ENCODE results near the gene NOC4L.

- no peak for TF ChIP-seq SP1 (IDR thresholded peaks at IDR 0.05)
- TF ChIP-seq ZNF384 (IDR thresholded peaks at IDR 0.05) = no peak
- no peak for TF ChIP-seq ARNT (IDR thresholded peaks at IDR 0.05)
- TF ChIP-seq LEF1 (IDR thresholded peaks at IDR 0.05; ENCODE audit: borderline replicate concordance) = no peak
- TF ChIP-seq SUZ12 (IDR thresholded peaks at IDR 0.05) = no peak
- TF ChIP-seq TARDBP (IDR thresholded peaks at IDR 0.05) = no peak
- no peak for TF ChIP-seq FOXK2 (IDR thresholded peaks at IDR 0.05)
- no peak for TF ChIP-seq FOXA1 (IDR thresholded peaks at IDR 0.05)
- no peak for TF ChIP-seq BHLHE40 (IDR thresholded peaks at IDR 0.05; ENCODE audit: borderline replicate concordance)
- no peak for TF ChIP-seq PKNOX1 (IDR thresholded peaks at IDR 0.05)
- TF ChIP-seq L3MBTL2 (conservative IDR thresholded peaks at IDR 0.05) = no peak
- no peak for TF ChIP-seq FOXM1 (IDR thresholded peaks at IDR 0.05; ENCODE audit: borderline replicate concordance)
- TF ChIP-seq HDGF (IDR thresholded peaks at IDR 0.05; ENCODE audit: borderline replicate concordance) = no peak
Measured at GRCh38 chr12:132129007-132129406, 15.2 kb upstream of the NOC4L start.
